ENCODE results near the gene PPP1R13L. TPM values are rescaled to one million over a fixed set of nuclear protein-coding genes. Genes with fewer than 3 reads are reported as not detected.

The PPP1R13L gene
- total and polyA plus RNA-seq, 4 donors, result 0.51 to 7.7 (median 4.9) TPM

- no peaks in the 10 kb centered on the region for H3K27me3 ChIP-seq (ENCODE audit: control insufficient read depth in 4 of 4, insufficient read depth in 4 of 4, low read length in 3 of 4)
- no peak for DNase-seq (ENCODE audit: low spot score)
- peaks cover 10 to 35% (median 23%) of the 10 kb centered on the region in 4 donors for H3K4me1 ChIP-seq (ENCODE audit: control insufficient read depth in 4 of 4, insufficient read depth in 4 of 4, low read length in 3 of 4)
- no peak overlapping the region for H3K27ac ChIP-seq (ENCODE audit: low read depth in 1 of 2, low read length in 2 of 2)
- no peaks in the 10 kb centered on the region for H3K9me3 ChIP-seq (ENCODE audit: control insufficient read depth in 4 of 4, low read length in 3 of 4)
- peaks cover 0 to 2% (median 0%) of the 10 kb centered on the region in 4 donors for H3K36me3 ChIP-seq (ENCODE audit: control insufficient read depth in 4 of 4, insufficient read depth in 3 of 4, low read depth in 1 of 4, low read length in 3 of 4)
- 2% methylated on average over 10 of the region's 10 CpGs for WGBS
- no peak for TF ChIP-seq CTCF (IDR thresholded peaks at IDR 0.05; ENCODE audit: low read depth, low read length, missing input control)
- no peak for TF ChIP-seq SP1 (IDR thresholded peaks at IDR 0.05)
- no peak for TF ChIP-seq FOXA1 (IDR thresholded peaks at IDR 0.05)
- no peak for TF ChIP-seq RXRA (IDR thresholded peaks at IDR 0.05)
- no peak for TF ChIP-seq EGR1 (IDR thresholded peaks at IDR 0.05; ENCODE audit: low read depth in 2 of 2)
- no peak for TF ChIP-seq ZBTB33 (IDR thresholded peaks at IDR 0.05)
- no peak for TF ChIP-seq YY1 (IDR thresholded peaks at IDR 0.05)
- TF ChIP-seq REST (IDR thresholded peaks at IDR 0.05), result no peak
- TF ChIP-seq JUND (IDR thresholded peaks at IDR 0.05), result no peak
- no peak for TF ChIP-seq FOXA2 (IDR thresholded peaks at IDR 0.05)
- TF ChIP-seq GABPA (IDR thresholded peaks at IDR 0.05 in 1 of 2, conservative IDR thresholded peaks at IDR 0.05 in 1 of 2), result no peak
- TF ChIP-seq ATF3 (IDR thresholded peaks at IDR 0.05), result no peak
- TF ChIP-seq HNF4G (IDR thresholded peaks at IDR 0.05), result no peak
- H3K4me3 ChIP-seq (ENCODE audit: low read depth in 1 of 3, low read length in 3 of 3), result peak overlapping the region; percentile 48 to 82 (median 75)
- H3K9ac ChIP-seq (ENCODE audit: low read depth in 1 of 2, low read length in 2 of 2), result peak overlapping the region in 1 of 2 donors; percentile 15
Observed at GRCh38 chr19:45407091-45407375, 2.2 kb upstream of the PPP1R13L start.

- Histone ChIP-seq H3K36me3 (ENCODE audit: control insufficient read depth in 4 of 4, insufficient read depth in 3 of 4, low read depth in 1 of 4, low read length in 3 of 4) (peaks cover 0 to 2% (median 0%) of the 10 kb centered on the region in 4 donors), H3K4me1 (ENCODE audit: control insufficient read depth in 4 of 4, insufficient read depth in 4 of 4, low read length in 3 of 4) (peaks cover 10 to 35% (median 23%) of the 10 kb centered on the region in 4 donors), H3K4me3 (ENCODE audit: low read depth in 1 of 3, low read length in 3 of 3) (peak within 1 kb of the TSS; percentile 48 to 82 (median 75)), H3K27me3 (ENCODE audit: control insufficient read depth in 4 of 4, insufficient read depth in 4 of 4, low read length in 3 of 4) (no peaks in the 10 kb centered on the region), H3K9ac (ENCODE audit: low read depth in 1 of 2, low read length in 2 of 2) (peak within 1 kb of the TSS; percentile 73 to 83), H3K9me3 (ENCODE audit: control insufficient read depth in 4 of 4, low read length in 3 of 4) (no peaks in the 10 kb centered on the region), H3K27ac (ENCODE audit: low read depth in 1 of 2, low read length in 2 of 2) (peak within 1 kb of the TSS; percentile 96 to 97)
- peak; percentile 84 for DNase-seq (ENCODE audit: low spot score)
- WGBS, result under 1% methylated on average over 51 of the region's 51 CpGs
- TF ChIP-seq ZBTB33 (IDR thresholded peaks at IDR 0.05) (no peak), RXRA (IDR thresholded peaks at IDR 0.05) (peak; percentile 36 to 37), ATF3 (IDR thresholded peaks at IDR 0.05) (no peak), HNF4A (conservative IDR thresholded peaks at IDR 0.05) (peak in 1 of 2 donors; percentile 22), CTCF (IDR thresholded peaks at IDR 0.05; ENCODE audit: low read depth, low read length, missing input control) (no peak), EGR1 (IDR thresholded peaks at IDR 0.05; ENCODE audit: low read depth in 2 of 2) (peak; percentile 71 to 90), SP1 (IDR thresholded peaks at IDR 0.05) (peak; percentile 74), MAX (IDR thresholded peaks at IDR 0.05) (peak; percentile 100), TAF1 (conservative IDR thresholded peaks at IDR 0.05) (no peak), FOXA2 (IDR thresholded peaks at IDR 0.05) (no peak)
Observed at GRCh38 chr19:45406226-45407090, 1.6 kb upstream of the PPP1R13L start, which contains the start of gene POLR1G. POLR1G (plus strand) TSS chr19:45406644; CDS start chr19:45406697, 53 bp downstream.
